GM12872 (cell line): ENCODE measurements around the gene FAM181A.
A peak's percentile ranks its signal among the peaks of the same experiment; 100 is the strongest.

Experiments used
- TF ChIP-seq, protein P1 (sequence below): IDR thresholded peaks from 3 replicates; pipeline ENCODE4 v1.5.1; 2011; ENCODE audit warnings: low read depth, mild to moderate bottlenecking, low read length, moderate library complexity; ENCODE audit not compliant: insufficient read depth

The FAM181A gene

DNA sequence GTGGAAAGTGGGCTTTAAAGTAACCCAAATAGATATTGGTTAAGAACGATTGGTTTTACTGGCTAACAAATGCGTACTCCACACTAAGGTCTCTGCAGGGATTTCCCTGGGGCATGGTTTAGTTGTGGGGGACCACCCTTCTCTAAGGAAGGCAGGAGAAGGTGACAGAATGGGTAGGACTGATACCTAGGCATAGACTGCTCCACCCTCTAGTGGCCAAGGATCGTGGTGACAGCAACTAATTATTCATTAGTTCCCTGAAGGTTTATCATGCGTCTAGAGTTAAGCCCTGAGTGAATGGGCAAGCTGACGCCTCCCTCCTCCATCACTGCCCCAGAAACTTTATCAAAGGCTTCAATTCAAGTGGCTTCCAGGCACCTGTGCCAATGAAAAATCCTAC is 9.1 kb downstream of the FAM181A start:
- TF ChIP-seq, protein P1, sequence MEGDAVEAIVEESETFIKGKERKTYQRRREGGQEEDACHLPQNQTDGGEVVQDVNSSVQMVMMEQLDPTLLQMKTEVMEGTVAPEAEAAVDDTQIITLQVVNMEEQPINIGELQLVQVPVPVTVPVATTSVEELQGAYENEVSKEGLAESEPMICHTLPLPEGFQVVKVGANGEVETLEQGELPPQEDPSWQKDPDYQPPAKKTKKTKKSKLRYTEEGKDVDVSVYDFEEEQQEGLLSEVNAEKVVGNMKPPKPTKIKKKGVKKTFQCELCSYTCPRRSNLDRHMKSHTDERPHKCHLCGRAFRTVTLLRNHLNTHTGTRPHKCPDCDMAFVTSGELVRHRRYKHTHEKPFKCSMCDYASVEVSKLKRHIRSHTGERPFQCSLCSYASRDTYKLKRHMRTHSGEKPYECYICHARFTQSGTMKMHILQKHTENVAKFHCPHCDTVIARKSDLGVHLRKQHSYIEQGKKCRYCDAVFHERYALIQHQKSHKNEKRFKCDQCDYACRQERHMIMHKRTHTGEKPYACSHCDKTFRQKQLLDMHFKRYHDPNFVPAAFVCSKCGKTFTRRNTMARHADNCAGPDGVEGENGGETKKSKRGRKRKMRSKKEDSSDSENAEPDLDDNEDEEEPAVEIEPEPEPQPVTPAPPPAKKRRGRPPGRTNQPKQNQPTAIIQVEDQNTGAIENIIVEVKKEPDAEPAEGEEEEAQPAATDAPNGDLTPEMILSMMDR, result peak; percentile 83

DNA sequence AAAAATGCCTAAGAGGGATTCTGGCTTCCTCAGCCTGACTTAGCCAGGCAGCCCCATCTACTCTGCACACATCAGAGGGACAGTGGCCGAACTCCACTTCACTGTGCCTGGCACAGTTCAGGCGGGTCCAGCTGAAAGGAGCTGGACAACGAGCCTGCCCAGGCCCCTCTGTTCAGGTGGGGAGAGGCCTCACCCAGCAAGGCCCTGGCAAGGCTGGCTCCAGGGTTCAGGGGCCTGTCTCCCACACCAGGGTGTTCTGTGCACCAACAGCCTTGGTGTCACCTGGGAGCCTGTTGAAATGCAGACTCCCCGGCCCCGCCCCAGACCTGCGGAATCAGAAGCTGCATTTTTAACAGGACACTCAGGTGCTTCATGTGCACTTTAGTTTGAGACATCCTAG is 9.8 kb downstream of the FAM181A start:
- TF ChIP-seq, protein P1, result no peak

DNA sequence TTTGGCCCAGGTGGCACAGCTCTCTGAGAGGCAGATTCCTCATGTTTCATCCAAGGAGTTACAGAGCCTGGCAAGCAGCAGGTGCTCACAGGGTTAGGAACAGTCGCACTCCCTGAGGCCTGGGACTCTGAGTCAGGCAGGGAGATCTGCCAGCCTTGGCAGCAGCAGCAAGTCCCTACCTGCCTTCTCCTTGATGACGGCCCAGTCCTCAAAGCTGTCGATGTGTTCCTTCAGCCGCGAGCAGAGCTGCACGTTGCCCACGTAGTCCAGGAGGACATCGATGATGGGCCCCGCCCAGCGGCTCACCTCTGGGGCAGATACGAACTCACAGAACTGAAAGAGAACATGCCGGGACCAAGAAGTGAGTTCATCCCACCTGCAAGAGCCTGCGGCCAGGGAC is 10.4 kb downstream of the FAM181A start:
- TF ChIP-seq, protein P1, result no peak

DNA sequence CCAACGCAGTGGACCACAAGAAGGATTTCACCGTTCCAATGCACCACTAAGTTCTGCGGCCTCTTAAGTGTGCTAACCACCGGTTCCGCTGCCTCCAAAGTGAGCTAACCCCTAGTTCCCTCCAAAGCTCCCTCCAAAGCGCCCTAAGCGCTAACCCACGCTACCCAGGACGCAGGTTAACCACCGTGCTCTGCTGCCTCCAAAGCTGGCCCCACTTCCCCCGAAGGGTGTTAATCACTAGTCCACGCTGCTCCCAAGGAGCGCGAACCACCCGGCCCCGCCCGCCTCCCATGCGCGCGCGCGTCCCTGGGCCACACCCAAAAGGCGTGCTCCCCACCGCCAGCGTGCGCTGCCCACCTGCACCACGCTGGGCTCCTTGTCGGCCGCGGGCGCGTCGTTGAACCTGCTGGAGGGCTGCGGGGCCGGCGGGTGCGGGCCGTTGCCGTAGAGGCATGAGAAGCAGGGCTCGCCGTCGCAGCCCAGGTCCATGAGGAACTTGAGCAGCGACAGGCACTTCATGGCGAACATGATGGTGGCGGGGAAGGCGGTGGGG is 11.7 kb downstream of the FAM181A start:
- TF ChIP-seq, protein P1, result no peak

DNA sequence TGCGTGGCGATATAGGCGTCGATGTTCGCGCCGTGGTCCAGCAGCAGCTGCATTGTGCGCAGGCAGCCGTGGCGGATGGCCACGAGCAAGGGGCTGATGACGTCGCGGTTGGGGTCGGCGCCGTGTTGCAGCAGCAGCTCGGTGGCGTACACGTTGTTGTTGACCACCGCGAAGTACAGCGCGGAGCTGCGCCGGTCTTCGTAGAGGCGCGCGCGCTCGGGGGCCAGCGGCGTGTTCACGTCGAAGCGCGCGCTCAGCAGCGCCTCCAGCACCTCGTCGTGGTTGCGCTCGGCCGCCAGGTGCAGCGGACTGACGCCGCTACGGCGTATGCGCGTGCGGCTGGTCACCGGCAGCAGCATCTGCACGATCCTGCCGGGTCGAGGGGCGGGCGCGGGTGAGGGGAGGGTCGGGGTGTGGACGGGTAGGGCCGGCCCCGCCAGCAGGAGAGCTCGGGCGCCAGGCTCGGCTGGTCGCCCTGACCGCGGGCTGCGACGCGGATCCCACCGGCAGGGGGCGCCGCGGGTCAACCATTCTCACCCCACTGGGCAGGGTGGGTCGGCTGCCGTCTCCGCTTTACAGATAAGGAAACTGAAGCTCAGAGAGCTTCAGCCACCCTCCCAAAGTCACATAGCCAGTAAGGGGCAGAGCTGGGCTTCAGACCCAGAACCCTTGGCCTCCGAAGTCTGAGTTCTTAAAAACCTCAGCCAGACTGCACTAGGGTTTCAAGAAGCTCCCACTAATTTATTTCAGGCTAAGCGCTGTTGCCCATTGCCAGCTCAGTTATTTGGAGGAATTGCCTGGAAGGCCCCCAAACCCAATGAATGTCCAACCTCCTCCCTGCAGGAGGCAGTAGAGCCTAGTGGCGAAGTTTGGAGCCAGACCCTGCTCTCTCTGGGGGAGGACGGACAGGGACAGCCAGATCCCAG is 12.4 kb downstream of the FAM181A start:
- TF ChIP-seq, protein P1, result peak; percentile 70

DNA sequence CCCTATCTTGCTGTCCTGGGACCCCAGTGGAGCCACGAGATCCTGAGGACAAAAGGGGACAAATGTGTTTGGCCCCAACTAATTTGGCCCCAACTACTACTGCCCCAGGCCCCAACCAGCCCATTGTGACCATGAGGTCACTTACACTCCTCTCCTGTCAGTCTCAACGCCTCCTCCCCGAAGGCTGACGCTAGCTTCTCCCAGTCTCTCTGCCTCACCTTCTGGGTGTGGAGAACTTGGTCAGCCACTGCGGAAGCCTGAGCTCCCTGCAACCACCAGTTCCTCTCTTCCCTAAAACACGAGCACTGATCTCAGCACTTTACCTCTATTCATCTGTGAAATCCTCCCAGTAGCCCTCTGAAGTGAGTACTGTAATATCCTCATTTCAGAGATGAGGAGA is 13.3 kb downstream of the FAM181A start:
- TF ChIP-seq, protein P1, result no peak

DNA sequence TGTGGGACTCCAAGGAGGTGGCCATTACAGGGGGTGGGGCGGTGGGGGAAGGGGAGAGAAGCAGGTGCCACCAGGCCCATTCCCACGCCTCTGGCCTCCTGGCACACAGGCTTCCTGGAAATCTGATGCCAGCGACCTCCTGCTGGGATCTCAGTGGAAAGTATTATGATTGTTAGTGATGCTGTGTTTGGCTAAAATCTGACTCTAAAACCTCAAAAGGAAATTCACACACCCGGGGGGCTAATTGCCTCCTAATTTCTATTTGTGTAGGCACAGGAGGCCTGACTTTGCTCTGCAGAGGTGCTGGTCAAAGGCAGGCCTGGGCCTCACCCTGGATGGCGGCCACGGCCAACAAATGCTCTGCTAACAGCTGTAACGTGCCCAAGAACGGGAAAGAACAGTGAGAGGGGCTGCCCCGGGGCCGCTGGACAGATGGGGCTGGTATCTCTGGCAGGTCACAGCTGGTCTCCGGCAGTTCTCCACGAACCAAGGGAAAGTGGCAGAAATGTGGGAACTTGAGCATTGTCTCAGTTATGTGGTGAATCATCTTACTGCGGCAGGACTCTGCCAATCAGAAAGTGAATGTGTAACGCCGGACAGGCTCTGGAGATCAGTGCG is 14.3 kb downstream of the FAM181A start:
- TF ChIP-seq, protein P1, result no peak
